ENCODE data around the gene CDH18. TPM values are rescaled to one million over a fixed set of nuclear protein-coding genes. Genes with fewer than 3 reads are reported as not detected.

CDH18 gene
- total RNA-seq, 1 experiment from 2014 or later: not detected

DNA sequence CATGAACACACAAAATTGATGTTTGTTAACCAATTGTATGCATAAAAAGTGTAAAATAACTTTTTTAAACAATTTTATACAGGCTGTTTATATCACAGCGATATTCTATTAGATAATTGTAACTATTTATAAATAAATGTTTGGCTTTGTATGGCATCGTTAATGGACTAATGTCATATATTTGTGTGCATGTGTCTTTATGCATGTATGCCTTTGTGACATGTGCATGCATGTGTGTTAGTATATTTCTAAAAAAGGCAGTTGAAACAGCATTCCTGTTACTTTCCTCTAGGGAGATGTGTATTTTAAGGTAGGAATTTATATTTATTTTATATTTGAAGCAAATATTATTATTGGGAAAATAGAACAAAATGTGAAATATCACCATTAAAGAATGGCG is 268.9 kb downstream of the CDH18 start:
- H3K27me3 ChIP-seq (ENCODE audit: insufficient read depth, low read length): no peaks in the 10 kb centered on the region
- no peak overlapping the region for H2AFZ ChIP-seq (ENCODE audit: low read depth, low read length, poor library complexity, severe bottlenecking)
- RAD21 ChIA-PET (ENCODE audit: low non-redundant PET in 1 of 2, low total read pairs in 2 of 2, uncharacterized antibody in 2 of 2, unreplicated experiment in 2 of 2): no interaction called here
- POLR2A ChIA-PET: no interaction called here
- TF ChIP-seq TCF7L2 (IDR thresholded peaks at IDR 0.05; ENCODE audit: borderline replicate concordance, extremely low read depth, insufficient read depth, insufficient read length): no peak
- TF ChIP-seq, protein P1, sequence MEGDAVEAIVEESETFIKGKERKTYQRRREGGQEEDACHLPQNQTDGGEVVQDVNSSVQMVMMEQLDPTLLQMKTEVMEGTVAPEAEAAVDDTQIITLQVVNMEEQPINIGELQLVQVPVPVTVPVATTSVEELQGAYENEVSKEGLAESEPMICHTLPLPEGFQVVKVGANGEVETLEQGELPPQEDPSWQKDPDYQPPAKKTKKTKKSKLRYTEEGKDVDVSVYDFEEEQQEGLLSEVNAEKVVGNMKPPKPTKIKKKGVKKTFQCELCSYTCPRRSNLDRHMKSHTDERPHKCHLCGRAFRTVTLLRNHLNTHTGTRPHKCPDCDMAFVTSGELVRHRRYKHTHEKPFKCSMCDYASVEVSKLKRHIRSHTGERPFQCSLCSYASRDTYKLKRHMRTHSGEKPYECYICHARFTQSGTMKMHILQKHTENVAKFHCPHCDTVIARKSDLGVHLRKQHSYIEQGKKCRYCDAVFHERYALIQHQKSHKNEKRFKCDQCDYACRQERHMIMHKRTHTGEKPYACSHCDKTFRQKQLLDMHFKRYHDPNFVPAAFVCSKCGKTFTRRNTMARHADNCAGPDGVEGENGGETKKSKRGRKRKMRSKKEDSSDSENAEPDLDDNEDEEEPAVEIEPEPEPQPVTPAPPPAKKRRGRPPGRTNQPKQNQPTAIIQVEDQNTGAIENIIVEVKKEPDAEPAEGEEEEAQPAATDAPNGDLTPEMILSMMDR (IDR thresholded peaks at IDR 0.05 in 2 of 3, conservative IDR thresholded peaks at IDR 0.05 in 1 of 3; ENCODE audit: borderline replicate concordance in 1 of 3, insufficient read depth in 1 of 3, low read depth in 2 of 3, low read length in 2 of 3): no peak
- TF ChIP-seq ZFX (IDR thresholded peaks at IDR 0.05): no peak
- TF ChIP-seq, protein P2, sequence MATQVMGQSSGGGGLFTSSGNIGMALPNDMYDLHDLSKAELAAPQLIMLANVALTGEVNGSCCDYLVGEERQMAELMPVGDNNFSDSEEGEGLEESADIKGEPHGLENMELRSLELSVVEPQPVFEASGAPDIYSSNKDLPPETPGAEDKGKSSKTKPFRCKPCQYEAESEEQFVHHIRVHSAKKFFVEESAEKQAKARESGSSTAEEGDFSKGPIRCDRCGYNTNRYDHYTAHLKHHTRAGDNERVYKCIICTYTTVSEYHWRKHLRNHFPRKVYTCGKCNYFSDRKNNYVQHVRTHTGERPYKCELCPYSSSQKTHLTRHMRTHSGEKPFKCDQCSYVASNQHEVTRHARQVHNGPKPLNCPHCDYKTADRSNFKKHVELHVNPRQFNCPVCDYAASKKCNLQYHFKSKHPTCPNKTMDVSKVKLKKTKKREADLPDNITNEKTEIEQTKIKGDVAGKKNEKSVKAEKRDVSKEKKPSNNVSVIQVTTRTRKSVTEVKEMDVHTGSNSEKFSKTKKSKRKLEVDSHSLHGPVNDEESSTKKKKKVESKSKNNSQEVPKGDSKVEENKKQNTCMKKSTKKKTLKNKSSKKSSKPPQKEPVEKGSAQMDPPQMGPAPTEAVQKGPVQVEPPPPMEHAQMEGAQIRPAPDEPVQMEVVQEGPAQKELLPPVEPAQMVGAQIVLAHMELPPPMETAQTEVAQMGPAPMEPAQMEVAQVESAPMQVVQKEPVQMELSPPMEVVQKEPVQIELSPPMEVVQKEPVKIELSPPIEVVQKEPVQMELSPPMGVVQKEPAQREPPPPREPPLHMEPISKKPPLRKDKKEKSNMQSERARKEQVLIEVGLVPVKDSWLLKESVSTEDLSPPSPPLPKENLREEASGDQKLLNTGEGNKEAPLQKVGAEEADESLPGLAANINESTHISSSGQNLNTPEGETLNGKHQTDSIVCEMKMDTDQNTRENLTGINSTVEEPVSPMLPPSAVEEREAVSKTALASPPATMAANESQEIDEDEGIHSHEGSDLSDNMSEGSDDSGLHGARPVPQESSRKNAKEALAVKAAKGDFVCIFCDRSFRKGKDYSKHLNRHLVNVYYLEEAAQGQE (IDR thresholded peaks at IDR 0.05; ENCODE audit: low read depth): no peak
- no peak for TF ChIP-seq RAD21 (IDR thresholded peaks at IDR 0.05; ENCODE audit: low read depth)
- TF ChIP-seq EZH2 (IDR thresholded peaks at IDR 0.05): no peak
- TF ChIP-seq ZNF274 (IDR thresholded peaks at IDR 0.05; ENCODE audit: low read depth, low read length): no peak
- TF ChIP-seq POLR2A (IDR thresholded peaks at IDR 0.05; ENCODE audit: borderline replicate concordance, extremely low read depth, insufficient read depth, insufficient read length): no peak
- TF ChIP-seq ZBTB33 (IDR thresholded peaks at IDR 0.05; ENCODE audit: extremely low read depth, insufficient replicate concordance, low read length): no peak
- no peak for TF ChIP-seq EZH2phosphoT487 (IDR thresholded peaks at IDR 0.05; ENCODE audit: borderline replicate concordance)
- no peak for TF ChIP-seq MAX (IDR thresholded peaks at IDR 0.05)
- no peak for TF ChIP-seq ELF1 (IDR thresholded peaks at IDR 0.05; ENCODE audit: borderline replicate concordance, low read depth)
- no peak for TF ChIP-seq SP1 (IDR thresholded peaks at IDR 0.05; ENCODE audit: low read depth)
- no peak for TF ChIP-seq JUND (IDR thresholded peaks at IDR 0.05)
- no peak for TF ChIP-seq FOSL1 (IDR thresholded peaks at IDR 0.05; ENCODE audit: low read depth)
- TF ChIP-seq ATF3 (IDR thresholded peaks at IDR 0.05): no peak
- TF ChIP-seq SIN3A (IDR thresholded peaks at IDR 0.05; ENCODE audit: low read depth): no peak
- TF ChIP-seq EGR1 (IDR thresholded peaks at IDR 0.05; ENCODE audit: low read depth): no peak
- ATAC-seq (no peak), DNase-seq (ENCODE audit: low read depth, low spot score) (no peak)
- intact Hi-C loops (cut with micrococcal nuclease): no loop called here
- no peaks in the 10 kb centered on the region for H3K4me1 ChIP-seq (ENCODE audit: control insufficient read depth in 1 of 2, insufficient read depth in 2 of 2, low read length in 2 of 2)
- H3K9me2 ChIP-seq (ENCODE audit: insufficient read depth): no peaks in the 10 kb centered on the region
- no peaks in the 10 kb centered on the region for H3K79me2 ChIP-seq (ENCODE audit: insufficient read depth, low read length)
- no peaks in the 10 kb centered on the region for H4K20me1 ChIP-seq (ENCODE audit: insufficient read depth)
- H3K27ac ChIP-seq (ENCODE audit: low read depth, low read length): no peak overlapping the region
- peaks cover 4 to 20% of the 10 kb centered on the region in 2 experiments; a peak in 2 of 4 replicates for H3K9me3 ChIP-seq (ENCODE audit: control insufficient read depth in 1 of 2, insufficient read depth in 1 of 2, low read depth in 1 of 2, low read length in 2 of 2)
- BruUV-seq (replicated peaks): no TSS peak
- no peak overlapping the region for H3K4me3 ChIP-seq (replicated peaks in 1 of 2; ENCODE audit: low read depth in 1 of 2, low read length in 2 of 2)
- no peaks in the 10 kb centered on the region for H3K36me3 ChIP-seq (ENCODE audit: control insufficient read depth in 1 of 2, insufficient read depth in 2 of 2, low read length in 2 of 2)
- CTCF ChIA-PET: no interaction called here
- H3K9ac ChIP-seq (ENCODE audit: low read length): no peak overlapping the region
- no peak overlapping the region for H3K4me2 ChIP-seq (ENCODE audit: low read length)
